ENCODE measurements around the gene MLX. TPM values are rescaled to one million over a fixed set of nuclear protein-coding genes. Genes with fewer than 3 reads are reported as not detected.

The MLX gene
- total RNA-seq, 2 experiments from 2014 or later: 29.2 to 32.1 TPM

DNA sequence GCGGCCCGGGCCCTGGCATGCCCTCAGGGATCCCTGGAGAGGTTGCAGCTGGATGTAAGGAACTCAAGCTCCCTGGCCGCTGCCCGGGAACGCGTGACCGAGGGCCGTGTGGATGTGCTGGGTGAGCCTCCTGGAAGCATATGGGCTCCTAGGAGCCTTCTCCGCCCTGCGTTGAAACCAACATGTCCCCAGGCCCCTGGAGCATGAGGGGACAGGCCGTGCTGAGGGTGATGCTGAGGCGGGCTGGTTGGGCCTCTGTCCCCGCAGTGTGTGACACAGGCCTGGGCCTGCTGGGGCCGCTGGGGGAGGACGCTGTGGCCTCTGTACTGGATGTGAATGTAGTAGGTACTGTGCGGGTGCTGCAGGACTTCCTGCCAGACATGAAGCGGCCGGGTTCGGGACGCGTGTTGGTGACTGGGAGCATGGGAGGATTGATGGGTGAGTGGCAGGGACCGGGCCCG lies 19.9 kb upstream of the MLX start:
- Histone ChIP-seq H3K4me1 (ENCODE audit: insufficient read depth, low read length) (peaks cover 20% of the 10 kb centered on the region), H3K9me3 (ENCODE audit: control insufficient read depth in 1 of 2, insufficient read depth in 1 of 2, low read length in 2 of 2) (no peaks in the 10 kb centered on the region), H3K27me3 (ENCODE audit: control insufficient read depth in 1 of 2, insufficient read depth in 2 of 2, low read length in 2 of 2) (no peaks in the 10 kb centered on the region), H3K36me3 (ENCODE audit: insufficient read depth, low read length) (peaks cover 7% of the 10 kb centered on the region), H3K27ac (ENCODE audit: low read depth in 1 of 2, low read length in 2 of 2) (no peak overlapping the region), H3K4me3 (ENCODE audit: low read length) (no peak overlapping the region)
- no peak for DNase-seq
- intact Hi-C loops (cut with DNase I, micrococcal nuclease): no loop called here
- Mint-ChIP-seq H3K27me3 (no peaks in the 10 kb centered on the region), H3K9me3 (no peaks in the 10 kb centered on the region), H3K4me1 (ENCODE audit: low read depth) (peaks cover 12% of the 10 kb centered on the region), H3K36me3 (ENCODE audit: low read depth) (no peaks in the 10 kb centered on the region), H3K4me3 (no peak overlapping the region), H3K27ac (no peak overlapping the region)
- ChIA-PET CTCF (no interaction called here), POLR2A (interaction anchor here (1.6 to 2.1 kb wide), 3 partner anchors 10 to 31 kb away, joined by 6 to 20 read pairs (median 9); partner anchors contain the start of genes NAGLU and PSMC3IP)
- TF ChIP-seq, protein P1, sequence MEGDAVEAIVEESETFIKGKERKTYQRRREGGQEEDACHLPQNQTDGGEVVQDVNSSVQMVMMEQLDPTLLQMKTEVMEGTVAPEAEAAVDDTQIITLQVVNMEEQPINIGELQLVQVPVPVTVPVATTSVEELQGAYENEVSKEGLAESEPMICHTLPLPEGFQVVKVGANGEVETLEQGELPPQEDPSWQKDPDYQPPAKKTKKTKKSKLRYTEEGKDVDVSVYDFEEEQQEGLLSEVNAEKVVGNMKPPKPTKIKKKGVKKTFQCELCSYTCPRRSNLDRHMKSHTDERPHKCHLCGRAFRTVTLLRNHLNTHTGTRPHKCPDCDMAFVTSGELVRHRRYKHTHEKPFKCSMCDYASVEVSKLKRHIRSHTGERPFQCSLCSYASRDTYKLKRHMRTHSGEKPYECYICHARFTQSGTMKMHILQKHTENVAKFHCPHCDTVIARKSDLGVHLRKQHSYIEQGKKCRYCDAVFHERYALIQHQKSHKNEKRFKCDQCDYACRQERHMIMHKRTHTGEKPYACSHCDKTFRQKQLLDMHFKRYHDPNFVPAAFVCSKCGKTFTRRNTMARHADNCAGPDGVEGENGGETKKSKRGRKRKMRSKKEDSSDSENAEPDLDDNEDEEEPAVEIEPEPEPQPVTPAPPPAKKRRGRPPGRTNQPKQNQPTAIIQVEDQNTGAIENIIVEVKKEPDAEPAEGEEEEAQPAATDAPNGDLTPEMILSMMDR (IDR thresholded peaks at IDR 0.05): no peak
- no peak for ATAC-seq (ENCODE audit: poor library complexity)

DNA sequence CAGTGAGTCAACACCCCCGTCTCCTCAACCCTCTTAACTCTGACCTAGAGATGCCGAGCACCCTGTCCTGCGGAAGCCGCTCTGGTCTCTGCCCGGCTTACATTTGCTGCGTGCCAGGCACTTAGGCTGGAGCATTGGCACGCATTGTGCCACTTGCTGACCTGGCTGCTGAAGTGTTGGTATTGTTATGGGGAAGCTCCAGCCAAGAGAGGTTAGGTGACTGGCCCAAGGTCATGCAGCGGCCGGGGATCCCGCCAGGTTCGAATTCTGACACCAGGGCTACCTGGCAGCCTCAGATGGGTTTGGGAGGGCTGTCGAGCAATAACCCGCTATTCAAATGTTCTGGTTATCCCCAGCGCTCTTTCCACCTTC lies 19.2 kb upstream of the MLX start:
- Histone ChIP-seq H3K27me3 (ENCODE audit: control insufficient read depth in 1 of 2, insufficient read depth in 2 of 2, low read length in 2 of 2) (no peaks in the 10 kb centered on the region), H3K9me3 (ENCODE audit: control insufficient read depth in 1 of 2, insufficient read depth in 1 of 2, low read length in 2 of 2) (no peaks in the 10 kb centered on the region), H3K4me3 (ENCODE audit: low read length) (no peak overlapping the region), H3K36me3 (ENCODE audit: insufficient read depth, low read length) (peaks cover 6% of the 10 kb centered on the region), H3K27ac (ENCODE audit: low read depth in 1 of 2, low read length in 2 of 2) (no peak overlapping the region), H3K4me1 (ENCODE audit: insufficient read depth, low read length) (peaks cover 20% of the 10 kb centered on the region)
- intact Hi-C loops (cut with DNase I, micrococcal nuclease): loop anchor here in 1 of 2 experiments (1.0 kb wide), 1 partner anchor 29 kb away; no protein-coding TSS in a partner anchor
- Mint-ChIP-seq H3K4me1 (ENCODE audit: low read depth) (peaks cover 14% of the 10 kb centered on the region), H3K36me3 (ENCODE audit: low read depth) (no peaks in the 10 kb centered on the region), H3K27me3 (no peaks in the 10 kb centered on the region), H3K4me3 (no peak overlapping the region), H3K27ac (no peak overlapping the region), H3K9me3 (no peaks in the 10 kb centered on the region)
- DNase-seq (no peak), ATAC-seq (ENCODE audit: poor library complexity) (no peak)
- TF ChIP-seq, protein P1 (IDR thresholded peaks at IDR 0.05): no peak
- CTCF ChIA-PET: interaction anchor here (1.0 kb wide), 1 partner anchor 450 kb away, joined by 4 read pairs; the partner anchor contains the start of gene RPL27
- POLR2A ChIA-PET: interaction anchor here (0.8 to 2.1 kb wide), 8 partner anchors 10 to 62 kb away, joined by 3 to 20 read pairs (median 5); partner anchors contain the start of genes NAGLU, PSMC3IP, RETREG3 and TUBG1

DNA sequence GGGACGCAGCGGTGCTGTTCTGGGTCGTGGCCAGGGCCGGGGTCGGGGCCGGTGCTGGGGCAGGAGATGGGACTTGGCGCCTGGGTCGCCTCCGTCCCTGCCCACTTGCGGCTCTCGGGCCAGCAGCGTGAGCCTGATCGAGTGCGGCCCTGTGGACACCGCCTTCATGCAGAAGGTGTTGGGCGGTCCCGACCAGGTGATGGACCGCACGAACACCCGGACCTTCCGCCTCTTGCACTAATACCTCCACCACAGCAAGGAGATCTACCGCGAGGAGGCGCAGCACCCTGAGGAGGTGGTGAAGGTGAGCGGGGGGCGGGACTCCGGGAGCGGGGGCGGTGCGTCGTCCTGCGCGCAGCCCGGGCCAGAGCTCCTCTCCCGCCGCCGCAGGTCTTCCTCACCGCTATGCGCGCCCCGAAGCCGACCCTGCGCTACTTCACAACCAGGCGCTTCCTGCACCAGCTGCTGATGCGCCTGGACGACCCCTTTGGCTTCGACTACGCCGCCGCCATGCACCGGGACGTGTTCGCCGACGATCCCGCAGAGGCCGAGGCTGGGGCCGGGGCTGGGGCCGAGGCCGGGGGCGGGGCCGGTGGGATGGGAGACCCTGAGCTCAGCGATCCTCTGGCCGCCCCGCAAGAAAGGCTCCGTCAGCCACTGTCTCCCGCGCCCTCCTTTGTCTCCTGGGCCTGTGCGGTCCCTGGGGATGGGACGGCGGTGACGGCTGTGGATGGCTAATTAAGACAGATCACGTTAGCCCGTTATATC lies 18.6 kb upstream of the MLX start:
- Mint-ChIP-seq H3K4me3 (peak overlapping the region; percentile 35), H3K9me3 (no peaks in the 10 kb centered on the region), H3K4me1 (ENCODE audit: low read depth) (peaks cover 16% of the 10 kb centered on the region), H3K27ac (no peak overlapping the region), H3K36me3 (ENCODE audit: low read depth) (no peaks in the 10 kb centered on the region), H3K27me3 (no peaks in the 10 kb centered on the region)
- no peak overlapping the region for H3K27ac ChIP-seq (ENCODE audit: low read depth in 1 of 2, low read length in 2 of 2)
- ChIA-PET POLR2A (interaction anchor here (0.6 to 2.1 kb wide), 9 partner anchors 11 to 61 kb away, joined by 3 to 20 read pairs (median 4); partner anchors contain the start of genes NAGLU, PSMC3IP, RETREG3 and TUBG1), CTCF (interaction anchor here (0.6 to 1.2 kb wide), 6 partner anchors 11 to 449 kb away, joined by 3 to 5 read pairs (median 3); partner anchors contain the start of gene RPL27)
- H3K4me3 ChIP-seq (ENCODE audit: low read length): peak overlapping the region; percentile 26
- TF ChIP-seq, protein P1 (IDR thresholded peaks at IDR 0.05): peak; percentile 62
- DNase-seq (peak; percentile 67 to 92 (median 80)), ATAC-seq (ENCODE audit: poor library complexity) (peak; percentile 97)
- intact Hi-C loops (cut with DNase I, micrococcal nuclease): loop anchor here in 1 of 2 experiments (1.0 kb wide), 1 partner anchor 28 kb away; no protein-coding TSS in a partner anchor
- H3K9me3 ChIP-seq (ENCODE audit: control insufficient read depth in 1 of 2, insufficient read depth in 1 of 2, low read length in 2 of 2): no peaks in the 10 kb centered on the region
- peaks cover 21% of the 10 kb centered on the region for H3K4me1 ChIP-seq (ENCODE audit: insufficient read depth, low read length)
- H3K36me3 ChIP-seq (ENCODE audit: insufficient read depth, low read length): peaks cover 3% of the 10 kb centered on the region
- H3K27me3 ChIP-seq (ENCODE audit: control insufficient read depth in 1 of 2, insufficient read depth in 2 of 2, low read length in 2 of 2): no peaks in the 10 kb centered on the region
